Mesodermal cell (in vitro differentiated cells): Measurements from ENCODE around the gene CILP.
"Not testable (repeated sequence)": the region's sequence is repeated elsewhere in the genome, so short reads cannot be mapped to it uniquely, and the experiment has no call there.

Experiments used
- H3K27ac ChIP-seq: 2 replicates; pipeline ENCODE4 v1.7.0; 2013; ENCODE audit warnings: mild to moderate bottlenecking, low read depth, low read length, moderate library complexity; ENCODE audit not compliant: severe bottlenecking
- H3K36me3 ChIP-seq: 2 replicates; pipeline ENCODE4 v1.7.1; 2013; ENCODE audit warnings: mild to moderate bottlenecking, low read length, moderate library complexity; ENCODE audit not compliant: control insufficient read depth, insufficient read depth
- H3K4me1 ChIP-seq: one replicate; pipeline ENCODE4 v1.7.1; 2013; ENCODE audit warnings: mild to moderate bottlenecking, low read length; ENCODE audit not compliant: insufficient read depth, control insufficient read depth, poor library complexity, severe bottlenecking
- H3K4me3 ChIP-seq: 2 replicates; pipeline ENCODE4 v1.7.0; 2013; ENCODE audit warnings: low read length, control low read depth, mild to moderate bottlenecking; ENCODE audit not compliant: insufficient read depth, poor library complexity, severe bottlenecking; ENCODE audit errors: extremely low read depth
- H3K9me3 ChIP-seq: 2 replicates; pipeline ENCODE4 v1.7.1; 2013; ENCODE audit warnings: mild to moderate bottlenecking, low read length, moderate library complexity; ENCODE audit not compliant: control insufficient read depth
- WGBS, 2 experiments: methylation state at CpG; one replicate each; pipeline ENCODE4 v1.1.5; 2013; ENCODE audit warnings: missing lambda C conversion rate in 2 of 2; ENCODE audit not compliant: insufficient coverage in 2 of 2; 5-methylcytosine and 5-hydroxymethylcytosine counted together

CILP gene

DNA sequence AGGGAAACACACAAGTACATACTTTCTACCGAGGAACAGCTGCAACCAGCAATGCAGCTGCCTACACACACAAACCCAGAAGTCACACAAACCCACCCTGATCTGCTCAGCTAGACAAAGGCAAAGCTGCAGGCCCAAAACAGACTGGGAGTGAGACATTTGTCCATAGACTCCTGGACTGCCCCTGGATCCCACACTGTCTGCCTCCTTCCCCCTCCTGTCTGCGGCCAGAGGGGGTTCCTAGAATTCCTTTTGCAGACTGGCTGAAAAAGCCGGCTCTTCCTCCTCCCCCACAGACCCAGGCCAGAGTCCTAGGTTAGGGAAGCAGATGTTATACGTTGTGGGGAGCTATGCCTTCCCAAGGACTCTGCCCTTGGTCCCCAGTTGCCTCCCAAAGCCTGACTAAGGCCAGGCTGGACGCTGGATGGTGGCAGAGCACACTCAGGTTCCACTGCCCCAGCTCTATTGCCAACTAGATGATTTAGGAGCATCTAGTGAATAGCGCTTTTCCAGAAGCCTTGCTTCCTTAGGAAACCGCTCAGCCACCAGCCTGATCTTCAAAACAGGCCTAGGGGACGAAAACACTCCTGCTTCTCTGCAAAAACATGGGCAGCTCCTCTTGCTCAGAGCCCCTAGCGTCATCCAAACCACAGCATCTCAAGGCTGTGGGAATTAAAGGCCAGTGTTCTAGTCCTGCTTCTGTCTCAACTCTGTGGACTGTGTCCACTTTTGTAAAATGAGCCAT, 37.4 kb upstream of the CILP start:
- no peaks in the 10 kb centered on the region for H3K9me3 ChIP-seq
- 79 to 94% methylated on average over 6 to 7 of the region's 9 CpGs for WGBS, 2 experiments
- H3K36me3 ChIP-seq = no peaks in the 10 kb centered on the region
- no peak overlapping the region for H3K4me3 ChIP-seq
- peaks cover 26% of the 10 kb centered on the region for H3K4me1 ChIP-seq
- peak overlapping the region; percentile 46 for H3K27ac ChIP-seq

DNA sequence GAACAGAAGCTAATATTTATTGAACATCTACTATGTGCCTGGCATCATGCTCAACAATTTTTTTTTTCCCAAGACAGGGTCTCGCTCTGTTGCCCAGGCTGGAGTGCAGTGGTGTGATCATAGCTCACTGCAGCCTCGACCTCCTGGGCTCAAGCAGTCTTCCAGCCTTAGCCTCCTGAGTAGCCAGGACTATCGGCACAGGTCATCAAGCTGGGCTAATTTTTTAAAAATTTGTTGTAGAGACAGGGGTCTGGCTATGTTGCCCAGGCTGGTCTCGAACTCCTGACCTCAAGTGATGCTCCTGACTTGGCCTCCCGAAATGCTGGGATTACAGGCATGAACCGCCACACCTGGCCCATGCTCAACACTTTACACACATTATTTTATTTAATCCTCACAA, 35.7 kb upstream of the CILP start:
- no peak overlapping the region for H3K27ac ChIP-seq
- H3K9me3 ChIP-seq = no peaks in the 10 kb centered on the region
- 94 to 98% methylated on average over 5 to 6 of the region's 6 CpGs for WGBS, 2 experiments
- H3K4me1 ChIP-seq = peaks cover 26% of the 10 kb centered on the region
- H3K36me3 ChIP-seq = no peaks in the 10 kb centered on the region
- no peak overlapping the region for H3K4me3 ChIP-seq

DNA sequence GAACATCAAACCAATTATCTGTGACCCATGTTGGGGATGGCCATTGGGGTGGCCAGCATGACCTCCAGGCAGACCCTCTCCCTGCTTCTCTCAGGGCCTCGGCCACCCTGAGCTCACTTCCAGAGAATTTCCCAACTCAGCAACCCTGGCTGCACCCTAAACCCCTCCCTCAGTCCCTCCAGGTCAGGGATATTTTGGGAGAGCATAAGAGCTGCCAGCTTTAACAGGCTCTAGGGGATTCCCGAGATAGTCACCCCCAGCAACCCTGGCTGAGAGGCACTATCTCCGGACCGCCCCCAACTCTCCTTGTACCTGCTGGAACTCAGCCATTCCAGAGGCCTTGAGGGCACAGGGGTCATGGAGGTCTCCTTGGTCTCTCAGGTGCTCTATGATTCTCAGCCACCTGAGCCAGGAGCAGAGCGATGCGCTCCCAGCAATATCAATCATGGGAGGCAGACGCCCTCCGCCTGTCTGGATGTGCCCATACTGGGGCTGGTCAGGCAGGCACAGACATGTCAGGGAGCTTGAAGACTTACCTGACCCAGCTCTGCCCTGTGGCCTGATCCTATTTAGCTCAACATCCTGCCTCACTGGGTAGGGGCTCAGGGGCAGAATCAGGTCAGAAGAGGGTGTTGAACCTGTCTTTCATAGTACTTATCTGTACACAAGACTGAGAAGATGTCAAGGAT, 34.9 kb upstream of the CILP start:
- Histone ChIP-seq H3K27ac (peak overlapping the region; percentile 90), H3K4me1 (peaks cover 26% of the 10 kb centered on the region), H3K4me3 (no peak overlapping the region), H3K9me3 (no peaks in the 10 kb centered on the region), H3K36me3 (no peaks in the 10 kb centered on the region)
- 98 to 100% methylated on average over 7 to 8 of the region's 8 CpGs for WGBS, 2 experiments

DNA sequence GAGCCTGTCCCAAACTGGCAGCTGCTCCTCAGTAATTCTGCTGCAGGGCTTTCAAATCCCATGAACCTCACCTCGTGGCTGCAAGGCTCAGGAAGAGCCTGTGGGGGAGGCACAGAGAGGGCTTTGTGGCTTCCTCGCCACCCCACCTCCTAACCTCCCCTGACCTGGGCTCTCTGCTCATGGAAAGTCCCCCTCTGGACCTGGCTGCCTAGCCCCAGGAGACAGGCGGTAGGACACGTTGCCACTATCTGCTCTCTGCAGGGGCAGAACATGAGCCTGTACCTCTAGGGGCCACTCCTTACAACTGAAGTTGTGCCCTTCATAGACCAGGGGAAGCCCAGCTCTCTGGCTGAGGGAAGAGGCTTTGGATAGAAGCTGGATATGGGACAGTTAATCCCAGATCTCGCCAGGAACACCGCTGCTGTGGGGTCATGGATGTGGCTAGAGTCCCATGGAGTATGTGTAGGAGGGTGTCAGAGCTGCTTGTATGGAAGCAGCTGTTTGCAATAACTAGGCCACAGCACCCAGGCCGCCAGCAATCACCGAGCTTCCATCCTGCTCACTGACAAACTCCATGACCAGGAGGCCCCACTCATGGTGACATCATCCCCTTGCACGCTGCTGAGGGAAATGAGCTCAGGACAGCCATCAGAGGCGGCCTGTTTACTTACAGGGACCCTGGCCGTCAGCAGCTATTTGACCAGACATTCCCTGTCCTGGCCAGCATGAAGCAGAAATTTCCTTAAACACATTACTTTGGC, 34.0 kb upstream of the CILP start:
- Histone ChIP-seq H3K4me3 (no peak overlapping the region), H3K9me3 (no peaks in the 10 kb centered on the region), H3K27ac (peak overlapping the region; percentile 90), H3K36me3 (no peaks in the 10 kb centered on the region), H3K4me1 (peaks cover 26% of the 10 kb centered on the region)
- 89 to 91% methylated on average over 9 to 11 of the region's 11 CpGs for WGBS, 2 experiments

DNA sequence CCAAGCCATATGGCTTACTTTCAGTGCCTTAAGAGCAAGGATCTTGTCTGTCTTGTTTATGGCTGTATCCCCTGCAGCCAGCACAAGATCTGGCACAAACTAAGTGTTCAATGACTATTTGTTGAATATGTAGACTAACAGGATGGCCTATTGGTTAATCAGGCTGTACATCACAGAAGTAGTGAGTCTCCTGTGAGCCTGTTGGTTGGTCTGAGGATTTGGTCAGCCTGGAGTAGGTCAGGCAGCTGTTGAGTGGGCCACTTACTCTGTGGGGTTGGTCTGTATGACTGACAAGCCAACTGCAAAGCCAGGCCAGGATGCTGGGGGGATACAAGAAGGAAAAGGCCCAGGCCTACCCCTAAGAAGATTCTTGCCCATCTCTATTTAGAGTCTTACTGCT, 33.4 kb upstream of the CILP start:
- H3K9me3 ChIP-seq = no peaks in the 10 kb centered on the region
- H3K4me1 ChIP-seq = peaks cover 26% of the 10 kb centered on the region
- peak overlapping the region; percentile 90 for H3K27ac ChIP-seq
- H3K36me3 ChIP-seq = no peaks in the 10 kb centered on the region
- no peak overlapping the region for H3K4me3 ChIP-seq

DNA sequence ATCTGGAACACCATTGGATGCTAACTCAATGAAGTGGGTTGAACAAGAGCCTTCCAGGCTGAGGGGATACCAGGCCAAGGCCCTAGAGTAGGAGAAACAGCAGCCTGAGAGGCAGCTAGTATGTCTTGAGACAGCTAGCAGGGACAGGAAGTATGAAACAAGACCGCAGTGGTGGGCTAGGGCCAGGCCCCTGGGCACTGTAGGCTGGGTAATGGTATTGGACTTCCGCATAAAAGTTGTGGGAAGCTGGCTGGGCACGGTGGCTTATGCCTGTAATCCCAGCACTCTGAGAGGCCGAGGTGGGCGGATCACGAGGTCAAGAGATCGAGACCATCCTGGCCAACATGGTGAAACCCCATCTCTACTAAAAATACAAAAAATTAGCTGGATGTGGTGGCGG, 25.2 kb upstream of the CILP start:
- H3K9me3 ChIP-seq, H3K36me3 ChIP-seq, H3K27ac ChIP-seq, H3K4me1 ChIP-seq, H3K4me3 ChIP-seq: not testable (repeated sequence)
- WGBS, 2 experiments = 77 to 92% methylated on average over 3 to 4 of the region's 8 CpGs

DNA sequence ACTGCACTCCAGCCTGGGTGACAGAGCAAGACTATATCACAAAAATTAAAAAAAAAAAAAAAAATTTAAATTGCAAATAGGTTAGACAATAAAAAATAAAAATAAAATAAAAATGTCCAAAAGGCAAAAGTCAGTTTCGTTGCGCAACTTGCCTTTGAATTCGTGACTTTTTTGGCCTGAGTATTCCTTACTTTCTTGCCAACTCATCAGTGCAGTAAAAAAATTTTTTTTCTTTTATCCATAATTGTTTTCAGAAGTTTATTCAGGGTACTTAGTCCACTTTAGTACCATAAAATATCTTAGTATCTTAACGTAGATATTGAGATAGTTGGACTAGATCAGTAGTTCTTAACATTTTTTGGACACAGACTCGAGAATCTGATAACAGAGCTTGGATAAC, 22.4 kb upstream of the CILP start:
- Histone ChIP-seq H3K36me3 (no peaks in the 10 kb centered on the region), H3K4me1 (no peaks in the 10 kb centered on the region), H3K9me3 (no peaks in the 10 kb centered on the region), H3K4me3 (no peak overlapping the region), H3K27ac (no peak overlapping the region)
- 95 to 100% methylated on average over 1 to 4 of the region's 5 CpGs for whole genome bisulfite sequencing, 2 experiments

DNA sequence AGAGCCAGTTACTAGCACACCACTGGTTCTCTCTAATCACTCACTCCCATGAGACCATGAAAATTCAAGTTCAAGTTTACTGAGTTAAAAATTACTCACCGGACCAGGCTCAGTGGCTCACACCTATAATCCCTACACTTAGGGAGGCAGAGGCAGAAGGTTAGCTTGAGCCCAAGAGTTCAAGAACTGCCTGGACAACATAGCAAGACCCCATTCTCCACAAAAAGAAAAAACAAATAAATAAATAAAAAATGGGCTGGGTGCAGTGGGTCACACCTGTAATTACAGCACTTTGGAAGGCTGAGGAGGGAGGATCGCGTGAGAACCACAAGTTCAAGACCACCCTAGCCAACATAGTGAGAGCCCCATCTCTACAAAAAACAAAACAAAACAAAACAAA, 21.2 kb upstream of the CILP start:
- no peak overlapping the region for H3K4me3 ChIP-seq

DNA sequence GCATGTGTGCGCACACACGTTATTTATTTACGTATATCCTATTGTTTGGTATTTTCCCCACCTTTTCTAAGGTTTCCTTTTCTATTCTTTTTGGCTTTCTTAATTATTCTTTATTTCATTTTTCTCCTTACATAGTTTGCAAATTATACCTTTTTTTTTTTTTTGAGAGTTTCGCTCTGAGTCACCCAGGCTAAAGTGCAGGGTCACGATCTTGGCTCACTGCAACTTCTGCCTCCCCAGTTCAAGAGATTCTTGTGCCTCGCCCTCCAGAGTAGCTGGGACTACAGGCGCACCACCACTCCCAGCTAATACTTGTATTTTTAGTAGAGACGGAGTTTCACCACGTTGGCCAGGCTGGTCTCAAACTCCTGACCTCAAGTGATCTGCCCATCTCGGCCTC, 20.0 kb upstream of the CILP start:
- no peak overlapping the region for H3K27ac ChIP-seq
- no peaks in the 10 kb centered on the region for H3K9me3 ChIP-seq
- H3K36me3 ChIP-seq = no peaks in the 10 kb centered on the region
- no peaks in the 10 kb centered on the region for H3K4me1 ChIP-seq
- 86 to 97% methylated on average over 6 to 10 of the region's 10 CpGs for WGBS, 2 experiments
- no peak overlapping the region for H3K4me3 ChIP-seq

More for the DNA sequence above, 21.2 kb upstream of the CILP start:
- Histone ChIP-seq H3K4me1 (no peaks in the 10 kb centered on the region), H3K27ac (no peak overlapping the region), H3K36me3 (no peaks in the 10 kb centered on the region), H3K9me3 (no peaks in the 10 kb centered on the region)
- WGBS, 2 experiments = 88 to 100% methylated on average over 1 of the region's 3 CpGs

DNA sequence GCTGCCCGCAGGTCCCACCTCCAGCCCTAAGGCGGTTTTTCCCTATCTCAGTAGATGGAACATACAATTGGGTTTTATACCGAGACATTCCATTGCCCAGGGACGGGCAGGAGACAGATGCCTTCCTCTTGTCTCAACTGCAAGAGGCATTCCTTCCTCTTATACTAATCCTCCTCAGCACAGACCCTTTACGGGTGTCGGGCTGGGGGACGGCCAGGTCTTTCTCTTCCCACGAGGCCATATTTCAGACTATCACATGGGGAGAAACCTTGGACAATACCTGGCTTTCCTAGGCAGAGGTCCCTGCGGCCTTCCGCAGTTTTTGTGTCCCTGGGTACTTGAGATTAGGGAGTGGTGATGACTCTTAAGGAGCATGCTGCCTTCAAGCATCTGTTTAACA, 15.6 kb upstream of the CILP start:
- H3K4me3 ChIP-seq, H3K9me3 ChIP-seq, H3K36me3 ChIP-seq, H3K4me1 ChIP-seq, H3K27ac ChIP-seq: not testable (repeated sequence)
- WGBS, 2 experiments = no CpG with 5 or more reads among the region's 10 CpGs

DNA sequence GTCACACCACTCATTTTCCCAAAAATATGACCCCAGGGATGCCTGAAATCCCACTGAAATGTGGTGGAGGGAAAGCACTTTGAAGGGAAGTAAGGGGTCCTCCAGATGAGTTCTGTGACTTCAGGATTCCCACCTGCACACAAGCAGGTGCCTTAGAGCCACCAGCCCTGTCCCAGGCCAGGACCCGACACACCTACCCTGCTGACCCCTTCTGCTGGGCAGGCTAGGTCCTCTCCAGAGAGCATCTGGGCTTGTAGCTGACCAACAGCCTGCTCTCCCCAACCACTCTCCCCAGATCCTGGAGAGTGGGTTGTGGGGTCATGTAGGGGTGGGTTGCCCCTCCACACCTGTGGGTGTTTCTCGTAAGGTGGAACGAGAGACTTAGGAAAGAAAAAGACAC, 14.9 kb upstream of the CILP start:
- Histone ChIP-seq H3K4me3 (no peak overlapping the region), H3K27ac (no peak overlapping the region), H3K4me1 (no peaks in the 10 kb centered on the region), H3K36me3 (no peaks in the 10 kb centered on the region), H3K9me3 (no peaks in the 10 kb centered on the region)
- WGBS, 2 experiments = 100% methylated on average over 1 of the region's 3 CpGs; no CpG with 5 or more reads in 1 of the 2 experiments
